Measurements from ENCODE around the gene TLE5. TPM values are rescaled to one million over a fixed set of nuclear protein-coding genes. Genes with fewer than 3 reads are reported as not detected.

The TLE5 gene
- total and polyA plus RNA-seq, 9 of the 15 experiments (the other 6 are each of a cell fraction or from before 2014, with no cell fraction given), result 2.0 to 347 (median 235) TPM

GRCh38 chr19:3108775-3109174, 46.5 kb upstream of the TLE5 start (continued):
- TF ChIP-seq HINFP (tag; conservative IDR thresholded peaks at IDR 0.05; ENCODE audit: low read depth) (no peak), ERF (CRISPR knock-in tag; IDR thresholded peaks at IDR 0.05) (no peak), SMAD1 (IDR thresholded peaks at IDR 0.05; ENCODE audit: low read depth, low read length, partially characterized antibody) (no peak), USF2 (CRISPR knock-in tag; IDR thresholded peaks at IDR 0.05) (peak; percentile 77), CBX3 (IDR thresholded peaks at IDR 0.05; ENCODE audit: borderline replicate concordance in 1 of 2, low read length in 2 of 2) (peak in 1 of 2 experiments; percentile 65; a peak in 1 of 3 replicates), RAD21 (CRISPR knock-in tag; conservative IDR thresholded peaks at IDR 0.05 in 1 of 2, IDR thresholded peaks at IDR 0.05 in 1 of 2) (peak; percentile 38 to 67; a peak in 3 of 4 replicates), TCF3 (CRISPR knock-in tag; IDR thresholded peaks at IDR 0.05) (no peak), SIN3A (IDR thresholded peaks at IDR 0.05; ENCODE audit: borderline replicate concordance in 2 of 2, control insufficient read depth in 1 of 2, low read depth in 2 of 2, low read length in 2 of 2) (no peak), ZNF766 (CRISPR knock-in tag; conservative IDR thresholded peaks at IDR 0.05) (no peak), SIN3B (IDR thresholded peaks at IDR 0.05; ENCODE audit: low read depth) (no peak), HDGF (IDR thresholded peaks at IDR 0.05) (no peak), ZNF316 (IDR thresholded peaks at IDR 0.05) (no peak), JUND (IDR thresholded peaks at IDR 0.05; ENCODE audit: borderline replicate concordance, low read depth, low read length) (peak; percentile 31; the same call in 1 of the 2 replicates), JUND (tag; IDR thresholded peaks at IDR 0.05; ENCODE audit: borderline replicate concordance, low read depth, low read length) (no peak), HES1 (IDR thresholded peaks at IDR 0.05; ENCODE audit: low read depth) (no peak), U2AF1 (optimal IDR thresholded peaks at IDR 0.05; ENCODE audit: low read depth, low read length) (no peak), CHCHD3 (CRISPR knock-in tag; IDR thresholded peaks at IDR 0.05) (no peak), SMARCC2 (IDR thresholded peaks at IDR 0.05; ENCODE audit: low read depth) (no peak), TBP (optimal IDR thresholded peaks at IDR 0.05; ENCODE audit: low read depth, low read length) (no peak), SMC3 (conservative IDR thresholded peaks at IDR 0.05; ENCODE audit: insufficient read depth, low read depth, low read length) (peak; percentile 60), LEF1 (IDR thresholded peaks at IDR 0.05) (no peak), ZNF398 (CRISPR knock-in tag; IDR thresholded peaks at IDR 0.05) (no peak), HNRNPUL1 (IDR thresholded peaks at IDR 0.05; ENCODE audit: low read length) (no peak), E2F5 (CRISPR knock-in tag; IDR thresholded peaks at IDR 0.05) (no peak), NFRKB (IDR thresholded peaks at IDR 0.05; ENCODE audit: low read depth) (no peak)

Data from K562 (cell line).